WTC11 (cell line): ENCODE results near the gene STRA8. TPM values are rescaled to one million over a fixed set of nuclear protein-coding genes. Genes with fewer than 3 reads are reported as not detected.

Experiments used
- ATAC-seq: fragments of 200-7000 bp; cut with Tn5 transposase; 2 replicates; pipeline ENCODE4 v1.10.0; 2021; ENCODE audit warnings: mild to moderate bottlenecking, moderate library complexity
- CTCF ChIA-PET: fragments of 300-600 bp; sonication (Branson Sonifier 250); formaldehyde crosslinking; loops from one replicate; lab custom pipeline; 2021; ENCODE audit warnings: antibody characterized with exemption; lab: Charles Lee
- POLR2A ChIA-PET: fragments of 350-600 bp; sonication (Branson Sonifier 250); formaldehyde crosslinking; loops from one replicate; lab custom pipeline; 2021; ENCODE audit warnings: antibody characterized with exemption; lab: Charles Lee
- DNase-seq: peaks from one replicate; pipeline ENCODE4 v3.0.0; 2021; ENCODE audit warnings: low spot score
- H3K27ac Mint-ChIP-seq: 2 replicates; pipeline ENCODE4 v1.8.0; 2021; ENCODE audit warnings: mixed read lengths
- H3K27me3 Mint-ChIP-seq: 2 replicates; pipeline ENCODE4 v1.8.0; 2021; ENCODE audit warnings: low read depth, mild to moderate bottlenecking, moderate library complexity, mixed read lengths
- H3K36me3 Mint-ChIP-seq: 2 replicates; pipeline ENCODE4 v1.8.0; 2021; ENCODE audit warnings: mixed read lengths
- H3K4me1 Mint-ChIP-seq: 2 replicates; pipeline ENCODE4 v1.8.0; 2022; ENCODE audit warnings: mixed read lengths
- H3K4me3 Mint-ChIP-seq: 2 replicates; pipeline ENCODE4 v1.8.0; 2021; ENCODE audit warnings: mild to moderate bottlenecking, moderate library complexity, mixed read lengths
- H3K9me3 Mint-ChIP-seq: 2 replicates; pipeline ENCODE4 v1.8.0; 2021; ENCODE audit warnings: mixed read lengths
- AR ChIP-seq: fragments of 250-450 bp; sonication (Bioruptor Pico); IDR thresholded peaks from 2 replicates; pipeline ENCODE4 v1.9.0; 2021; ENCODE audit warnings: mild to moderate bottlenecking
- ATF2 ChIP-seq: sonication (generic); formaldehyde crosslinking; IDR thresholded peaks from 2 replicates; pipeline ENCODE4 v1.8.1; 2022; ENCODE audit warnings: low read depth, missing genetic modification reagents, borderline replicate concordance
- CREB1 ChIP-seq: sonication (generic); formaldehyde crosslinking; IDR thresholded peaks from 2 replicates; pipeline ENCODE4 v1.8.0; 2023; ENCODE audit warnings: mild to moderate bottlenecking, missing genetic modification reagents
- FOXK1 ChIP-seq: sonication (generic); formaldehyde crosslinking; IDR thresholded peaks from 2 replicates; pipeline ENCODE4 v1.8.0; 2022; ENCODE audit warnings: mild to moderate bottlenecking, moderate library complexity, missing genetic modification reagents
- GRHL2 ChIP-seq: fragments of 250-450 bp; sonication (Bioruptor Pico); IDR thresholded peaks from 2 replicates; pipeline ENCODE4 v1.8.0; 2022; ENCODE audit warnings: mild to moderate bottlenecking, moderate library complexity; ENCODE audit not compliant: insufficient replicate concordance, severe bottlenecking
- HMGXB4 ChIP-seq: sonication (generic); formaldehyde crosslinking; IDR thresholded peaks from 2 replicates; pipeline ENCODE4 v1.8.1; 2023; ENCODE audit warnings: mild to moderate bottlenecking, moderate library complexity, missing genetic modification reagents
- MYBL2 ChIP-seq: sonication (generic); formaldehyde crosslinking; IDR thresholded peaks from 2 replicates; pipeline ENCODE4 v1.8.1; 2023; ENCODE audit warnings: mild to moderate bottlenecking, moderate library complexity, missing genetic modification reagents
- NFYB ChIP-seq: sonication (generic); formaldehyde crosslinking; conservative IDR thresholded peaks from 2 replicates; pipeline ENCODE4 v1.8.0; 2022; ENCODE audit warnings: low read depth, missing genetic modification reagents
- PREB ChIP-seq: sonication (generic); formaldehyde crosslinking; IDR thresholded peaks from 2 replicates; pipeline ENCODE4 v1.8.1; 2022; ENCODE audit warnings: mild to moderate bottlenecking, missing genetic modification reagents, moderate library complexity, borderline replicate concordance
- PRRX2 ChIP-seq: fragments of 250-450 bp; sonication (Bioruptor Pico); IDR thresholded peaks from 2 replicates; pipeline ENCODE4 v1.8.0; 2021; ENCODE audit warnings: mild to moderate bottlenecking
- TEAD1 ChIP-seq: sonication (generic); formaldehyde crosslinking; IDR thresholded peaks from 2 replicates; pipeline ENCODE4 v1.8.0; 2022; ENCODE audit warnings: mild to moderate bottlenecking, missing genetic modification reagents
- TP53 ChIP-seq: sonication (generic); formaldehyde crosslinking; IDR thresholded peaks from 2 replicates; pipeline ENCODE4 v1.8.1; 2023; ENCODE audit warnings: mild to moderate bottlenecking, missing genetic modification reagents
- ZNF121 ChIP-seq: sonication (generic); formaldehyde crosslinking; IDR thresholded peaks from 2 replicates; pipeline ENCODE4 v1.8.0; 2023; ENCODE audit warnings: missing genetic modification reagents
- ZNF138 ChIP-seq: sonication (generic); formaldehyde crosslinking; conservative IDR thresholded peaks from 2 replicates; pipeline ENCODE4 v1.8.1; 2022; ENCODE audit warnings: mild to moderate bottlenecking, moderate library complexity, missing genetic modification reagents
- total RNA-seq: library from RNA; stranded (reverse); gene quantifications from 3 replicates; pipeline ENCODE4 v1.2.3, GENCODE V29; 2021
- TF ChIP-seq, protein P1 (sequence below): sonication (generic); formaldehyde crosslinking; conservative IDR thresholded peaks from 2 replicates; pipeline ENCODE4 v1.8.1; 2023; ENCODE audit warnings: mild to moderate bottlenecking, low read depth, missing genetic modification reagents, moderate library complexity
- TF ChIP-seq, protein P2 (sequence below): sonication (generic); formaldehyde crosslinking; IDR thresholded peaks from 2 replicates; pipeline ENCODE4 v1.8.0; 2023; ENCODE audit warnings: missing genetic modification reagents, mild to moderate bottlenecking, borderline replicate concordance
- TF ChIP-seq, protein P3 (sequence below): fragments of 200-600 bp; IDR thresholded peaks from 2 replicates; pipeline ENCODE4 v1.8.0; 2022; ENCODE audit warnings: antibody characterized with exemption
- TF ChIP-seq, protein P4 (sequence below): fragments of 250-450 bp; sonication (Bioruptor Pico); IDR thresholded peaks from 2 replicates; pipeline ENCODE4 v1.9.0; 2021; ENCODE audit warnings: mild to moderate bottlenecking

STRA8 gene
- total RNA-seq, 1 experiment from 2014 or later = not detected

DNA sequence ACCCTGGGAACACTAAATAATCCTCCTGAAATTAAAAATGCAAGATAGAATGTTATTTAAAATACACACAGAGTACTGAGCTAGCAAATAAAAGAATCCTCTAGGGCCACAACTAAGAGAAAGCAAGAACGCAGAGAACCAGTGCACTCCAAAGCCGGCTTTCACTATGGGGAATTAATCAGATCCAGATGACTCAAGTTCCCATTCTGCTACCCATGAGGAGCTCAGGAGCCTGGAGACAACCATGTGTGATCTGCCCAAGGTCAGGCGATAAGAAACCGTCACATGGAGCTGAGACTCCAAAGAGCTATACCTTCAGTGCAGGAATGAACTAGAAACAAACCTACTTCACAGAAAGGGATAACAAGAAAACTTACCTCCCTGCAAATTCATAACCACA lies 43.7 kb upstream of the STRA8 start:
- no peak for DNase-seq
- ATAC-seq = no peak
- POLR2A ChIA-PET = no interaction called here
- H3K4me1 Mint-ChIP-seq = no peaks in the 10 kb centered on the region
- no peaks in the 10 kb centered on the region for H3K9me3 Mint-ChIP-seq
- no peaks in the 10 kb centered on the region for H3K27me3 Mint-ChIP-seq
- H3K4me3 Mint-ChIP-seq = no peak overlapping the region
- CTCF ChIA-PET = interaction anchor here (2.4 kb wide), 1 partner anchor 85 kb away, joined by 7 read pairs; no protein-coding TSS in a partner anchor
- H3K36me3 Mint-ChIP-seq = peaks cover 35% of the 10 kb centered on the region
- H3K27ac Mint-ChIP-seq = no peak overlapping the region
- TF ChIP-seq CREB1 (CRISPR knock-in tag) (no peak), PRRX2 (CRISPR knock-in tag) (no peak), HMGXB4 (CRISPR knock-in tag) (no peak), ATF2 (CRISPR knock-in tag) (no peak), NFYB (CRISPR knock-in tag) (no peak), ZNF138 (CRISPR knock-in tag) (no peak), ZNF121 (CRISPR knock-in tag) (no peak), AR (no peak), TP53 (CRISPR knock-in tag) (no peak)
- TF ChIP-seq, protein P1, sequence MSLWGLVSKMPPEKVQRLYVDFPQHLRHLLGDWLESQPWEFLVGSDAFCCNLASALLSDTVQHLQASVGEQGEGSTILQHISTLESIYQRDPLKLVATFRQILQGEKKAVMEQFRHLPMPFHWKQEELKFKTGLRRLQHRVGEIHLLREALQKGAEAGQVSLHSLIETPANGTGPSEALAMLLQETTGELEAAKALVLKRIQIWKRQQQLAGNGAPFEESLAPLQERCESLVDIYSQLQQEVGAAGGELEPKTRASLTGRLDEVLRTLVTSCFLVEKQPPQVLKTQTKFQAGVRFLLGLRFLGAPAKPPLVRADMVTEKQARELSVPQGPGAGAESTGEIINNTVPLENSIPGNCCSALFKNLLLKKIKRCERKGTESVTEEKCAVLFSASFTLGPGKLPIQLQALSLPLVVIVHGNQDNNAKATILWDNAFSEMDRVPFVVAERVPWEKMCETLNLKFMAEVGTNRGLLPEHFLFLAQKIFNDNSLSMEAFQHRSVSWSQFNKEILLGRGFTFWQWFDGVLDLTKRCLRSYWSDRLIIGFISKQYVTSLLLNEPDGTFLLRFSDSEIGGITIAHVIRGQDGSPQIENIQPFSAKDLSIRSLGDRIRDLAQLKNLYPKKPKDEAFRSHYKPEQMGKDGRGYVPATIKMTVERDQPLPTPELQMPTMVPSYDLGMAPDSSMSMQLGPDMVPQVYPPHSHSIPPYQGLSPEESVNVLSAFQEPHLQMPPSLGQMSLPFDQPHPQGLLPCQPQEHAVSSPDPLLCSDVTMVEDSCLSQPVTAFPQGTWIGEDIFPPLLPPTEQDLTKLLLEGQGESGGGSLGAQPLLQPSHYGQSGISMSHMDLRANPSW (CRISPR knock-in tag) = no peak
- TF ChIP-seq, protein P2, sequence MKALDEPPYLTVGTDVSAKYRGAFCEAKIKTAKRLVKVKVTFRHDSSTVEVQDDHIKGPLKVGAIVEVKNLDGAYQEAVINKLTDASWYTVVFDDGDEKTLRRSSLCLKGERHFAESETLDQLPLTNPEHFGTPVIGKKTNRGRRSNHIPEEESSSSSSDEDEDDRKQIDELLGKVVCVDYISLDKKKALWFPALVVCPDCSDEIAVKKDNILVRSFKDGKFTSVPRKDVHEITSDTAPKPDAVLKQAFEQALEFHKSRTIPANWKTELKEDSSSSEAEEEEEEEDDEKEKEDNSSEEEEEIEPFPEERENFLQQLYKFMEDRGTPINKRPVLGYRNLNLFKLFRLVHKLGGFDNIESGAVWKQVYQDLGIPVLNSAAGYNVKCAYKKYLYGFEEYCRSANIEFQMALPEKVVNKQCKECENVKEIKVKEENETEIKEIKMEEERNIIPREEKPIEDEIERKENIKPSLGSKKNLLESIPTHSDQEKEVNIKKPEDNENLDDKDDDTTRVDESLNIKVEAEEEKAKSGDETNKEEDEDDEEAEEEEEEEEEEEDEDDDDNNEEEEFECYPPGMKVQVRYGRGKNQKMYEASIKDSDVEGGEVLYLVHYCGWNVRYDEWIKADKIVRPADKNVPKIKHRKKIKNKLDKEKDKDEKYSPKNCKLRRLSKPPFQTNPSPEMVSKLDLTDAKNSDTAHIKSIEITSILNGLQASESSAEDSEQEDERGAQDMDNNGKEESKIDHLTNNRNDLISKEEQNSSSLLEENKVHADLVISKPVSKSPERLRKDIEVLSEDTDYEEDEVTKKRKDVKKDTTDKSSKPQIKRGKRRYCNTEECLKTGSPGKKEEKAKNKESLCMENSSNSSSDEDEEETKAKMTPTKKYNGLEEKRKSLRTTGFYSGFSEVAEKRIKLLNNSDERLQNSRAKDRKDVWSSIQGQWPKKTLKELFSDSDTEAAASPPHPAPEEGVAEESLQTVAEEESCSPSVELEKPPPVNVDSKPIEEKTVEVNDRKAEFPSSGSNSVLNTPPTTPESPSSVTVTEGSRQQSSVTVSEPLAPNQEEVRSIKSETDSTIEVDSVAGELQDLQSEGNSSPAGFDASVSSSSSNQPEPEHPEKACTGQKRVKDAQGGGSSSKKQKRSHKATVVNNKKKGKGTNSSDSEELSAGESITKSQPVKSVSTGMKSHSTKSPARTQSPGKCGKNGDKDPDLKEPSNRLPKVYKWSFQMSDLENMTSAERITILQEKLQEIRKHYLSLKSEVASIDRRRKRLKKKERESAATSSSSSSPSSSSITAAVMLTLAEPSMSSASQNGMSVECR (CRISPR knock-in tag) = no peak

DNA sequence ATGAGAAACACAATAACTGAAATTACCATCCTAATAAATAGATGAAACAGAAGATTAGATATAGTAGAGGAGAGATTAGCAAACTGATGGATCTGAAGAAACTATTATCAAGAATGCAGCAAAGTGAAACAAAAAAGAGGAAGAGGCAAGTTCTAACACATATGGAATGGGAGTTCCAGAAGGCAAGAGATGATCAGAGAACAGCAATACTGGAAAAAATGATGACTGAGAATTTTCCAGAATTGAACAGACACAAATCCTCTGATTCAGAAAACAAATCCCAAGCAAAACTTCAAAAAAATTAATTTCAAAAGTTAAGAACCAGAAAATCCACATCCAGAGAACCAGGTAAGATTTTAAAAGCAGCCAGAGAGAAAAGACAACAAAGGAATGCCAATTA lies 42.9 kb upstream of the STRA8 start:
- DNase-seq = no peak
- Mint-ChIP-seq H3K4me3 (no peak overlapping the region), H3K27ac (no peak overlapping the region), H3K27me3 (no peaks in the 10 kb centered on the region), H3K4me1 (no peaks in the 10 kb centered on the region), H3K36me3 (peaks cover 29% of the 10 kb centered on the region), H3K9me3 (no peaks in the 10 kb centered on the region)
- CTCF ChIA-PET = interaction anchor here (2.4 kb wide), 1 partner anchor 84 kb away, joined by 7 read pairs; no protein-coding TSS in a partner anchor
- POLR2A ChIA-PET = no interaction called here
- no peak for ATAC-seq
- TF ChIP-seq, protein P3, sequence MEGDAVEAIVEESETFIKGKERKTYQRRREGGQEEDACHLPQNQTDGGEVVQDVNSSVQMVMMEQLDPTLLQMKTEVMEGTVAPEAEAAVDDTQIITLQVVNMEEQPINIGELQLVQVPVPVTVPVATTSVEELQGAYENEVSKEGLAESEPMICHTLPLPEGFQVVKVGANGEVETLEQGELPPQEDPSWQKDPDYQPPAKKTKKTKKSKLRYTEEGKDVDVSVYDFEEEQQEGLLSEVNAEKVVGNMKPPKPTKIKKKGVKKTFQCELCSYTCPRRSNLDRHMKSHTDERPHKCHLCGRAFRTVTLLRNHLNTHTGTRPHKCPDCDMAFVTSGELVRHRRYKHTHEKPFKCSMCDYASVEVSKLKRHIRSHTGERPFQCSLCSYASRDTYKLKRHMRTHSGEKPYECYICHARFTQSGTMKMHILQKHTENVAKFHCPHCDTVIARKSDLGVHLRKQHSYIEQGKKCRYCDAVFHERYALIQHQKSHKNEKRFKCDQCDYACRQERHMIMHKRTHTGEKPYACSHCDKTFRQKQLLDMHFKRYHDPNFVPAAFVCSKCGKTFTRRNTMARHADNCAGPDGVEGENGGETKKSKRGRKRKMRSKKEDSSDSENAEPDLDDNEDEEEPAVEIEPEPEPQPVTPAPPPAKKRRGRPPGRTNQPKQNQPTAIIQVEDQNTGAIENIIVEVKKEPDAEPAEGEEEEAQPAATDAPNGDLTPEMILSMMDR = no peak
- TF ChIP-seq PREB (CRISPR knock-in tag) (no peak), TEAD1 (no peak), FOXK1 (CRISPR knock-in tag) (no peak), GRHL2 (CRISPR knock-in tag) (no peak), MYBL2 (CRISPR knock-in tag) (no peak)
- TF ChIP-seq, protein P4, sequence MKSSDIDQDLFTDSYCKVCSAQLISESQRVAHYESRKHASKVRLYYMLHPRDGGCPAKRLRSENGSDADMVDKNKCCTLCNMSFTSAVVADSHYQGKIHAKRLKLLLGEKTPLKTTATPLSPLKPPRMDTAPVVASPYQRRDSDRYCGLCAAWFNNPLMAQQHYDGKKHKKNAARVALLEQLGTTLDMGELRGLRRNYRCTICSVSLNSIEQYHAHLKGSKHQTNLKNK (CRISPR knock-in tag) = no peak
